GM12874 (cell line): ENCODE measurements around the gene CCDC66.

ENCODE experiments used
- CTCF ChIP-seq: IDR thresholded peaks from 2 replicates; pipeline ENCODE4 v1.5.1; 2011; ENCODE audit warnings: low read depth, mild to moderate bottlenecking, control low read depth, low read length, moderate library complexity; ENCODE audit not compliant: insufficient read depth

CCDC66 gene

GRCh38 chr3:56629047-56629446, 72.1 kb downstream of the CCDC66 start:
- no peak for TF ChIP-seq CTCF

DNA sequence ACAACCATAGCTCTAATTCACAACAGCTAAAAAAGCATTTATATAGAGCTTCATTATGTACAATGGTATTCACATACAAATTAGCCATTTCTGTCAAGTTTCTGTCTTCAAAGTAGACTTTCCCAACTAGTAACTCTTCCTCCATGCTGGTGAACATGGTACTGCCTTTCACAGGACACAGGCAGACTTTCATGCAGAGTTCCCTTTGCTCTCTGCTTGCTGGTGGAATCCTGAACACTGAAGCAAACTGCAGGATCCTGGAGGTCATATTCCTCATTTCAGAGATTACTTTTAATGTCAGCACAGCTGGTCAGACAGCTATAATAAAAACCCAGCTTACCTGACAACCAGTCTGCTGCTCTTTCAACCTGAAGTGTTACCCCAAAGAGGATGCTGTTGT, 72.5 kb downstream of the CCDC66 start:
- TF ChIP-seq CTCF: no peak

- TF ChIP-seq CTCF: no peak
Measured at GRCh38 chr3:56630966-56631365, 74.0 kb downstream of the CCDC66 start.

GRCh38 chr3:56633181-56633580, 76.2 kb downstream of the CCDC66 start:
- no peak for TF ChIP-seq CTCF

GRCh38 chr3:56633602-56634535, 76.9 kb downstream of the CCDC66 start:
- no peak for TF ChIP-seq CTCF

DNA sequence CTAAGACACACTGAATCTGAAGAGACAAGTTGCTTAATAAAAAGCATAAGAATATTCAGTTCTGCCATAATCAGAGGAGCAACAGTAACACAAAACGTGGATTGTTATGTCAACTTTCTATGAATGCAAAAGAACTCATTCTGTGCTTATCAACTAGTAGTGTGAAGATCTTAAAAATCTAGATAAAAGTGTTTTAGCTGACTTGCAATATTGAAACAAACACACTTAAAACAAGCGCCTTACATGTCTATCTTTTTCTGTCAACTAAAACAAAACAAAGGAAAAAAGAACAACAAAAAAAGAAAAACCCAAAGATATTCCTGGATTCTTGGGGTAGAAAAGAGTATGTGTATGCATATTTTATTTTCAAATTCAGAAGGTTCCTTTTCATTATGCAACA, 88.4 kb downstream of the CCDC66 start:
- no peak for TF ChIP-seq CTCF

- TF ChIP-seq CTCF: no peak
Measured at GRCh38 chr3:56654460-56654859, 97.5 kb downstream of the CCDC66 start.
